HG03025 (cell line): ENCODE data around the gene RBM47.

Source experiments
- ATAC-seq: cut with Tn5 transposase; IDR thresholded peaks from one replicate; pipeline ENCODE4 v1.9.1; 2021; ENCODE audit warnings: mild to moderate bottlenecking, moderate library complexity; ENCODE audit not compliant: unreplicated experiment, low FRiP score

RBM47 gene

DNA sequence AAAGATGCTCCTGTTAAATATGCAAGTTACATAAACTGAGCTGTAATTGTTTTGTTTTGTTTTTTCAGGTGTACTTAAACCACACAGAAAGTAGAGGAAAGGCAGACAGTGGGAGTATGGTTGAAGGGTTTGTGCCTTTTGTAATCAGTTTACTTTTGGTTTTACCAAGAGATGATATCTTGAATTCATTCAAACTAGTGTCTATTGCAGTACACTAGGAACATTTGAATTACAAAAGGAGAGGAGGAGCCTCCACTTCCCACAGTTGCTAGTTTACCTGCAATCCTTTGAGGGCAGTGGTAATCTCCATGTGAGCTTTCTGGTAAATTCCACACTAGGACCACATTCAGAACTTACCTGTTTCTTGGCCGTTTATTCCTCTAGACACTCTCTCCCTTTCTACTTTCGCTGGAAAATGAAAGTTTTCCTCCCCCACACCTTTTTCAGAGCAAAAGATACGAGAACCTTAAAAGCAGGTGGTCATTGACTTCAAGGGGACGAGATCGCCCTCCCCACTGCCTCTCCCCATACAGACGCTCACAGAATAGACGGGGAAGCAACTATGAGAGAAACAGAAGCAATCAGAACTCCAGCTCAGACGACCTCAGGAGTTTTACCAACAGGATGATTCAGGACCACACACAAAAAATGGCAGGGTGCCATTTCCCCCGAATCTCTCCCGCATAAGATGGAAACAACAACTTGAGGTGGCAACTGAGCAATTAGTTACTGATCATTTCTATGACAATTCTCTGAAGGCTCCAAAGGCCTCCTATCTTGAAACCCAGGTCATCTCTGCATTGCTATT is 3.3 kb downstream of the RBM47 start:
- ATAC-seq, result no peak

DNA sequence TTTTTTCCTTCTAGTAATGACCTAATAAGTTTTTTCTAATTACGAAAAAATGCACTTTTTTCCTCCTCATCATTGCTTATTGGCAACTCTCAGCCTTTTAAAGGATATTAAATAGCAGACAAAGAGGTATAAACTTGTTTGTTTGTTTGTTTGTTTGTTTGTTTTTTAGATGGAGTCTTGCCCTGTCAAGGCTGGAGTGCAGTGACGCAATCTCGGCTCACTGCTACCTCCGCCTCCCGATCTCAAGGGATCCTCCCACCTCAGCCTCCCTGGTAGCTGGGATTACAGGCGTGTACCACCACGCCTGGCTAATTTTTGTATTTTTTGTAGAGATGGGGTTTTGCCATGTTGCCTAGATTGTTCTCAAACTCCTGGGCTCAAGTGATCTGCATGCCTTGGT is 6.0 kb downstream of the RBM47 start:
- no peak for ATAC-seq

DNA sequence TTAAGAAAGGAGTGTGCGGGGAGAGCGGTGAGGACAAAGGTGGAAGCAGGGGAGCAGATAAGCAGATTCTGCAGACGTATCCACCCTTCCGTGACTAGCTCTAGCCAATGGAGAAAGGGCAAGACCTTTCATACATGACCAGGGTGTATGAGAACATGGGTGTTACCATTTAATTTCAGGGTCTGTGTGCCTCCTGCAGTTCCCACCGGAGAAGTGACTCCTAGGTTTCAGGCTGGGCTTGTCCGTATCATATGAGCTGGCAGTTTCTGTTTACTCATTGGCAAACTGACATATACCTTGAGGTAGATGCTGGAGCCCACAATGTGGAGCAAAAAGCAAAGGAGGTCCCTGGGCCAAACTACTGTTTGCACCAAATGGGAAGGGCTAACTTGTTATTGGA is 6.8 kb downstream of the RBM47 start:
- no peak for ATAC-seq

DNA sequence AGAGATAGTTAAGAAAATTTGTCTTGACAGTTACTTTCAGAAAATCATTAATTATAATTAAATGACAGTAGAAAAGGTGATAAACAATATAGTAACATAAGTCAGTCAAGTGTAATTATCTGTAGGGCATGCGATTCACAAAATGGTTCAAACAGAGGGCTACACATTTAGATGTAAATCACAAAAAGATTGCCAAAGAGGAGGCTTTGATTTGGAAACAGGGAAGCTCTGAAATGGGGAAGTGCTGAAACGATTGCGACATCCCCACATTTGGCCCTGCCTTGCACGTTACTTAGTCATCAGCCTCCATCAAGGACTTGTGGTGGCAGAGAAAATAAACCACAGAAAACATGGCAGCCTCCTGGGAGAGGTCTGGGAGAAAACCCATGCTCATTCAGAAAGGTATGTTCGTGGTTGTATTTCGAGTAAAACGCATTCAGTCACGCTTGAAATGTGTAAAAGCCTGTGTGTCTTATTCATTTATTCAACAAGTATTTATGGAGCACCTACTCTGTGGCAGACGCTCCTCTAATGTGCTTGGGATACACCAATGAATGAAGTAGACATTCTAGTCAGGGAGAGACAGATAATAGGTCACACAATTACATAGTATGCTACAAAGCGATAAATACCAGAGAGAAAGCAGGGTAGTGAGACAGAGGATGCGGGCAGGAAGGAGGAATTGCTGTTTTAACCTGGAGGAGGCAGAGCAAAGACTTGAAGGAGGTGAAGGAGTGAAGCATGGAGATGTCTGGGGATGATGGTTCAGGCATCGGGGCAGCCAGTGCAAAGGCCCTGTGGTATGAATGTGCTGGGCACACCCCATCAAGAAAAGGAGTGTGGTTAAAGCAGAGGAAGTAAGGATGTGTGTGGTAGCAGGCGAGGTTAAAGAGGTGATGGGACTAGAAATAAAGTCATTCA is 7.8 kb downstream of the RBM47 start:
- no peak for ATAC-seq

DNA sequence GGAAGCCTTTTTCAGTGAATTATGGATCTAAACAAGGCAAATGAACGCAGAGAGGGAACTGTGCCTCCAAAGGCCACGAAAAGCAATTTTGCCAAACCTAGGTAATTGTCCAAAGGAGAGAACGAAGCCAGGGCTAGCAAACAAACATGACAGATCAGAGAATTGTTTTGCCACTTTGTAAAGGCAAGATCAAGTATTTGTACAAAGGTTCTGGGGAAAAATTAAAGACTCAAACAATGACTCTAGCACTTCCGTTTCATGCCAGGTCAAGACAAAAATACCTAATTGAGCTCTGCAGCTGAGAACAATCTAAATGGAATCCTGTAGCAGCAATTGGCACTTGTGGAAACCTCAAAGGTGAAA is 8.5 kb downstream of the RBM47 start:
- ATAC-seq, result no peak

DNA sequence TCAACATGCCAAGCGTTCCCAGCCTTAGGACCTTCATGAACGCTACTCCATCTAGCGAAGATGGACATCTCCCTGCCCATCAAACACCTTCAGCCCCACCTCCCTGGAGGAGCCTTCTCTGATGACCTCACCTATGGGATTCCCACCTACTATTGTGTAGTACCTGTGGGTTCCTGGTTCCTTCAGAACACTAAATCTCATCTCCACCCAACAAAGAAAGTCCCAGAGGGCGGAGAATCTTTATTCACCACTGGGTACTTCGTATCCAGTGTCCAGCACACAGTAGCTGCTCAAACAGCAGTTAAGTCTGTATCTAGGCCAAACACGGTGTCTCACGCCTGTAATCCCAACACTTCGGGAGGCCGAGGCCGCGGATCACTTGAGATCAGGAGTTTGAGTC is 10.1 kb downstream of the RBM47 start:
- no peak for ATAC-seq

DNA sequence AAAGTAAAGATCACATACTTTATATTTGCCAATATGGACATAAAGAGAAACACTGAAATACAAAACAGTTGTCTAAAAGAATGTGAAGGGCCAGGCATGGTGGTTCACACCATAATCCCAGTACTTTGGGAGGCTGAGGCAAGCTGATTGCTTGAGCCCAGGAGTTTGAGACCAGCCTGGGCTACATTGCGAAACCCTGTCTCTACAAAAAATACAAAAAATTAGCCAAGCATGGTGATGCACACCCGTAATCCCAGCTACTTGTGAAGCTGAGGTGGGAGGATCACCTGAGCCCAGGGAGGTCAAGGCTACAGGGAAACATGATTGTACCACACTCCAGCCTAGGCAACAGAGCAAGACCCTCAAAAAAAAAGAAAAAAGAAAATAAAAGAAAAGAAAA is 11.8 kb downstream of the RBM47 start:
- no peak for ATAC-seq

DNA sequence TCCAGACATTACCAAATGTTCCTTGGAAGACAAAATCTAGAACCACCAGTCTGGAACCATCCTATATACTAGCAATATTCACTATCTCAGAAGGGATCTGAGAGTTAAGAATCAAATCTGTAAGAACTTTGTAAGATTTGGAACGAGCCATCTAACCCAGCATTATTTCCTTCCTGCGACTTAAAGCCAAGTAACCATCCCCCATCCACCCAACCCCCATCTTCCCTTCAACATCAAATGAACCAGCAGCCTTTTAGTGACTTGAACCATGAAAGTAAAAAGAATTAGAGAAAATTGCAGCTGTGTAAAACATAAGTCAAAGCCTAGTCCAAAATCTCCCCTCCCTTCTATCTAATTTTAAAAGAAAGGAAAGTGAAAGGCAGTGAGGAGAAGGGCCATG is 15.6 kb downstream of the RBM47 start:
- no peak for ATAC-seq

DNA sequence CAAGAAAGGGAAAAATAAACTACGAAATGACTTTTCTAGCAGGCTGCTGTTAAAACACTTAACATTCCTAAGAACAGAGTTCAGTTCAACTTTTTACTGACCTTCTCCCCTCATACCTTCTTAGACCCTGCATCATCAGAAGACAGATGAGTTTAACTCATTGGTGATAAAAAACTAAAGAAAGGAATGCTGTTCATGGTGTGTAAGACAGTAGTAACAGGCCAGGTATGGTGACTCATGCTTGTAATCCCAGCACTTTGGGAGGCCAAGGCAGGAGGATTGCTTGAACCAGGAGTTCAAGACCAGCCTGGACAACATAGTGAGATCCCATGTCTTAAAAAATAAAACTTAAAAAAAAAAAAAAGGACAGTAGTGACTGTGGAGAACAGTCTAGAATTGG is 16.2 kb downstream of the RBM47 start:
- no peak for ATAC-seq

DNA sequence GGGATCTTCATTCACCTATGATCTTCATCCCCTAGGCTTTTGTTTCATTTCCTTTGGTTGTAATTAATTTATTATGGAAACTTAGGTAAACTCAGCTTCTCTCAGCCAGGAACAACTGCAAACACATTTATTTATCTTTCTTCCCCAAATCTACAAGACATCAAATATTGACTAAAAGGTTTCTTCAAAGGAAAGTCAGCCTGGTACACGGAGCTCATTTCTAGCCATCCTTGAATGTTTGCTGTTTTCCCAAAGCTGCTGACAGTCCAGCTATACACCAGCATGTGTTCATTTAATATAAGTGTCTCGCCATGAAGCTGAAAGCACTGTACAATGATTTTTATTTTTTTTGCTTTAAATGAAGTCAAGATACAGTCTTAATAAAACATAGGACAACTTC is 16.8 kb downstream of the RBM47 start:
- no peak for ATAC-seq

DNA sequence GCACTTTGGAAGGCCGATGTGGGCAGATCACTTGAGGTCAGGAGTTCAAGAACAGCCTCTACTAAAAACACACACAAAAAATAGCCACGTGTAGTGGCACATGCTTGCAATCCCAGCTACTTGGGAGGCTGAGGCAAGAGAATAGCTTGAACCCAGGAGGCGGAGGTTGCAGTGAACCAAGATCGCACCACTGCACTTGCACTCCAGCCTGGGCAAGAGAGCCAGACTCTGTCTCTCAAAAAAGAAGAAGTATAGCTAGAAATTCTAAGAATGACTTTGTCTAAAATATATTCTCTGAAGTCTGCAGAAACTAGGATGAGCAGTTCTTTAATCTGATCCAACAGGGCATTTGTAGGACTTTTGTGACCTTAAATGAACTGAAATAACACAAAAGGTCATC is 17.4 kb downstream of the RBM47 start:
- ATAC-seq, result no peak

DNA sequence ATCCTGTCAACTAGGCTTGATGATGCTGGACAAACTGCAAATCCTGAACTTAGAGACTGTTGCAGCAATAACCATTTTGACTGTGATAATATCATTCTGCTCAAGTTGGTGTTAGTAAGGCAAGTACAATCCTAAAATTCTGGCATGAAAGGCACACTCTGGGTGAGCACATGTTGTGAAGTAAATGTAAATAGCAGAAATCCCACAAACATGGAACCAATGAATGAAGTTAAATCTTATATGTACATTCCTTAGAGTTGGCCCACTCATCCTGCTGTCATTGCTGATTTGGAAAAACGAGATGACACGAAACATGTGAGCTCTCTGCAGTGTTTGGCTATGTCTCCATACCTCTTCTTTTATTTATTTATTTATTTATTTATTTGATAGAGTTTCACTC is 21.0 kb downstream of the RBM47 start:
- ATAC-seq, result no peak

DNA sequence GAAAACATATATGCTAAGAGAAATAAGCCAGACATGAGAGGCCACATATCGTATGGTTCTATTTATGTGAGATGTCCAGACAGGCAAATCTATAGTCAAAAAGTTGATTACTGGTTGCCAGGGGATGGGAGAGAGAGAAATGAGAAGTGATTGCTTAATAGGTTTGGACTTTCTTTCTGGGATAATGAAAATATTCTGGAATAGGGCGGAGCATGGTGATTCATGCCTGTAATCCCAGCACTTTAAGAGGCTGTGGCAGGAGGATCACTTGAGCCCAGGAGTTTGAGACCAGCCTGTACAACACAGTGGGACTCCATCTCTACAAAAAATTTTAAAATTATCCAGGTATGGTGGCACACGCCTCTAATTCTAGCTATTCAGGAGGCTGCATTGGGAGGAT is 22.4 kb downstream of the RBM47 start:
- ATAC-seq, result no peak

DNA sequence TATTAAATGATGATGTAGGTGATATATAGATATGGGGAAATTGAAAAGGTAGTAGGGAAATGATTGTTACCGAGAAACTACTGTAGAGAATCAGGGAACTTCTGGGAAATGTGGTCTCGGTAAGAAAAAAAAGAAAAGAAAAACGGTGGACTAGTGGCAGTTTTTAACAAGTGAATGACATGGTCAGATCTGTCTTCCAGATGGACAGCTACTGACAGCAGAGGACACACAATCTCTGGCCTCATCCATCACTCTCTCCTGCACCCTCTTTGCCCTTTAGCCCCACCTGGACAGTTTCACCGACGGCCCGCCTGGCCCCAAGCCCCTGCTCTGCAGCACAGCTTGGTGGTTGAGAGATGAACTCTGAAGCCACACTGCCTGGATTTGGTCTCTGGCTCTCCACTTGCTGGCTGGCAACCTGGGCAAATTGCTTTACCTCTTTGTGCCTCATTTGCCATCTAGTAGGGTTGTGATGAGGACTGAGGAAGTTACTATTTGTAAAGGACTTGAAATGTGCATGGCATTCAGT is 23.4 kb downstream of the RBM47 start:
- ATAC-seq, result no peak

DNA sequence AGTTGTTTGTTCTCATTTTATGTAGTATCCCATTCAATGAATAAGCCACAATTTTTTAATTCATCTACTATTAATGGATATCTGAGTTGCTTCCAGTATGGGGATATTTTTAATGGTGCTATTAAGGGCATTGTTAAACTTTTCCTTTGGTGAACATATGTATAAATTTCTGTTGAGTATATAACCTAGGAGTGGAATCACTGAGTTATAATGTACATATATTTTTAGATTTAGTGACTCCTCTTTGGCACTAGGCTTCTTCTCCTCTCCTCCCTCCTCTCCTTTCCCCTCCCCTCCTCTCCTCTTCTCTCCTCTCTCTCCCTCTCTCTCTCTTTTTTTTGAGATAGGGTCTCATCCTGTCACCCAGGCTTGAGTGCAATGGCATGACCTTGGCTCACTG is 26.4 kb downstream of the RBM47 start:
- ATAC-seq, result no peak

DNA sequence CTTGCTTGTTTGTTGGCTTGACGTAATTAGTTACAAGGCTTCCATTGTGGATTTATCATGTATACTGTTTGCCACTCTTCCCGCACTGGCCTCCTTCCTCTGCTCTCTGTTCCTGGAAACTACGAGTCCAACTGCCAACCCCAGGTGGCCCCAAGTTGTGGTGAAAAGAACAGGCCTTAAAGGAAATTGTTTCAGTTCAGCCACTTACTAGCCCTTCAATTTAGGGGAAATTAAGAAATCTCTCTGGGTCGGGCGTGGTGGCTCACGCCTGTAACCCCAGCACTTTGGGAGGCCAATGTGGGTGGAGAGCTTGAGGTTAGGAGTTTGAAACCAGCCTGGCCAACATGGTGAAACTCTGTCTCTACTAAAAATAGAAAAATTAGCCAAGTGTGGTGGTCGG is 28.0 kb downstream of the RBM47 start:
- no peak for ATAC-seq

DNA sequence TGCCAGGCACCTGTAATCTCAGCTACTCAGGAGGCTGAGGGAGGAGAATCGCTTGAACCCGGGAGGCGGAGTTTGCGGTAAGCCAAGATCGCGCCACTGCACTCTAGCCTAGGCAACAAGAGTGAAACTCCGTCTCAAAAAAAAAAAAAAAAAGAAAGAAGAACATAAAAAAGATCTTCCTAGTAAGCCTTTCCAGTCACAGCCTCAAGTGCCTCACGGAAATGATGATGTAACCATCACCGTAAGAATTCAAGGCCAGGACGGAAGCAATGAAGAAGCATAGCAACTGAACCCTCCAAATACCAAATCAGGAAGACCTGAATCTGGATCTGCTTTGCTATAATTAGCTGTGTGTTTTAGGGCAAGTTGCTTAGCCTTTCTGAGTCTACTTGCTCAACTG is 28.8 kb downstream of the RBM47 start:
- no peak for ATAC-seq

DNA sequence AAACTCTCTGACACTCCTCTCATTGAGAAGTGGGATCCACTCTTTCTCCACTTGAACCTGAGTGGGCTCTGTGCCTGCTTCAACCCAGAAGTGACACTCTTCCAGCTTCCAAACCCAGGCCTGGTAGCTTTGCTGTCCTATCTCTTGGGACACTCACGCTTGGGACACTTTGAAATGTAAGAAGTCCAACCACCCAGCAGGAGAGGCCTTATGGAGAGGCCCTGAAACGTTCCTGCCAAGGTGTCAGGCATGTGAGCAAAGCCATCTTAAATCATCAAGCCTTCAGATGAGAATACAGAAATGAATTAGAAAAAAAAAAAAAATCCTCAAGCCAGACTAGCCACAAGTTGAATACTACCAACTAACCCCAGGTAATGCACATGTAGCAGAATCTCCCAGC is 30.2 kb downstream of the RBM47 start:
- ATAC-seq, result no peak

DNA sequence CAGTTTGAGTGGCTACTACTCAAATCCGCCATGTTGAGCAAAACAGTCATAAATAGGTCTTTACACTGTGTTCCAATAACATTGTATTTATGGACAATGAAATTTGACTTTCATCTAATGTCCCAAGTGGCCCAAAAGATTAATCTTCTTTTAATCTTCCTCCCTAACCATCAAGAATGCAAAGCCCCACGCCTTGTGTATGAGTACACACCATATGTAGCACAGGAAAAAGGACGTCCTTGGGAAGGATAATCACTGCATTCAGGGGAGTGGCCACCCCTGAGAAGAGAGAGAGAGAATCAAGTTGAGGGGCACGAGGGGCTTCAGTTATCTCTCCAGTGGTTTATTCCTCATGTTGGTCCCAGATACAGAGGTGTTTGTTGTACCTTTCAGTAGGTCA is 33.1 kb downstream of the RBM47 start:
- ATAC-seq, result no peak

DNA sequence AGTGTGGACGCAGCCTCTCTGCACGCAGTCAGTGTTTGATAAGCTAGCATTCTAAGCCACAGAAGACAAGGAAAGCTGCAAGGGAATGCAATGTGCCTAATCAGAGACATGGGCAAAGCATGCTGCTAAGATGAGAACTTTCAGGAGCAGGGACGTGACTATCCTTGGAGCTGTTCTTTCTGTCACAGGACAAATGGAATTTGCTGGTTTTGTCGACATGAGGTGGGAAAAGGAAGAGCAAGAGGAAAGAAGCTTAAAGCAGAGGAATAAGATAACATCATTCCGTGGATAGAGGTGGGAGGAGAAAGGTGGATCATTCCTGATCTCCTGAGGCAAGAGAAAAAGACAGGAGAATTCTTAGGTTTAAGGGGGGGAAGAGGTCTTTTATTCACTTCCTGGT is 33.7 kb downstream of the RBM47 start:
- ATAC-seq, result no peak

DNA sequence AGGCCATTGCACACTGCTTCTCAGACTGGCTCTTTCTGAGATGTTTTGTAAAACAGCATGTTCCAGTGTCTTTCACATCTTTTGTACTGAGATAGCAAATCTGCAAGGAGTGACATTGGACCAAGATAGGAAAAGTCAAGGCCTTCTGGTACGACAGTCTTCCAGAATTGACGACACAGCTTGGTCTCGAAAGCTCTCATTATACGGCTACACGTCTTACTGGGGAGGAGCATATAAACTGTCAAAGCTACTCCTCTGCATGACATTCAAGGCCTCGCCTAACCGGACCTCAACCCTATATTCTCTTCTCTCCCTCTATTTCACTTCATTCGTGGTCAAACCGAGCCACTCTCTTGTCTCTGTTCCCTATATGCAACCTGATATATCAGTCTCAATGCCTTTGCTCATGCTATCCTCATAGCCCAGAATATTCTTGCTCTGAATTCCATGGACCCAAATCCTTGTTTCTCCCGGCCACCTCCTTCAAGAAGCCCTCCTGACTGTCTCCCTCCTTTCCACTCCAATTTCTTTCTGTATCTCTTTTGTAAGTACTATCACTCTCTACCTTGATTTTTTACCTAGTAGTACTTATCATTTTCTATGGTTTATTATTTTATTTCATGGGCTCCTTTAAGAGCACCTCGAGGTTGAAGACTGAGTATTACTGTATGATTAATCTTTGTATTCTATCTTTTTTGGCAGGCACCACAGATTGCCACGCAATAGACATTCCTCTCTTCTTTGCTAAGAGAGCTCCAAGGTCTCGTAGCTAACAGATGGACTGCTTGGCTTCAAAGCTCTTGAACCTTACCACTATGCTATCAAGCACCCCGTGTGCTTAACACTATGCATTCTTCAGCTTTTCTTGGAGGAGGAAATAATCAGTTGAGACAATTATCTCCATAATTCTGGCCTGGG is 35.1 kb downstream of the RBM47 start:
- no peak for ATAC-seq
